ENCODE measurements around the gene MYBPH.
A peak's percentile ranks its signal among the peaks of the same experiment; 100 is the strongest.

The MYBPH gene

GRCh38 chr1:203148127-203148526 is 27.5 kb downstream of the MYBPH start:
- Histone ChIP-seq H3K4me1 (ENCODE audit: low read depth, poor library complexity, severe bottlenecking) (no peaks in the 10 kb centered on the region), H4K20me1 (ENCODE audit: insufficient read depth) (no peaks in the 10 kb centered on the region), H3K27ac (no peak overlapping the region), H3K4me2 (no peak overlapping the region), H3K9ac (no peak overlapping the region), H3K4me3 (IDR thresholded peaks at IDR 0.05; ENCODE audit: insufficient read depth, low read depth, low read length) (no peak overlapping the region), H3K79me2 (ENCODE audit: insufficient read depth, low read depth) (no peaks in the 10 kb centered on the region), H2AFZ (ENCODE audit: low read depth) (no peak overlapping the region), H3K27me3 (ENCODE audit: insufficient read depth, low read depth) (peaks cover 3% of the 10 kb centered on the region; the same call in 1 of the 2 replicates), H3K36me3 (ENCODE audit: insufficient read depth) (no peaks in the 10 kb centered on the region)
- peak; percentile 64 for TF ChIP-seq CTCF (conservative IDR thresholded peaks at IDR 0.05; ENCODE audit: low read depth, low read length)

- Histone ChIP-seq H3K36me3 (ENCODE audit: insufficient read depth) (no peaks in the 10 kb centered on the region), H4K20me1 (ENCODE audit: insufficient read depth) (no peaks in the 10 kb centered on the region), H3K27ac (no peak overlapping the region), H3K4me1 (ENCODE audit: low read depth, poor library complexity, severe bottlenecking) (no peaks in the 10 kb centered on the region), H3K27me3 (ENCODE audit: insufficient read depth, low read depth) (no peaks in the 10 kb centered on the region), H3K79me2 (ENCODE audit: insufficient read depth, low read depth) (no peaks in the 10 kb centered on the region), H3K4me3 (IDR thresholded peaks at IDR 0.05; ENCODE audit: insufficient read depth, low read depth, low read length) (no peak overlapping the region), H3K4me2 (no peak overlapping the region), H2AFZ (ENCODE audit: low read depth) (no peak overlapping the region), H3K9ac (no peak overlapping the region)
- TF ChIP-seq CTCF (conservative IDR thresholded peaks at IDR 0.05; ENCODE audit: low read depth, low read length): no peak; the same call in 1 of the 2 replicates
Measured at GRCh38 chr1:203147376-203147775, 28.2 kb downstream of the MYBPH start.

- Histone ChIP-seq H4K20me1 (ENCODE audit: insufficient read depth) (no peaks in the 10 kb centered on the region), H3K4me3 (IDR thresholded peaks at IDR 0.05; ENCODE audit: insufficient read depth, low read depth, low read length) (no peak overlapping the region), H3K79me2 (ENCODE audit: insufficient read depth, low read depth) (no peaks in the 10 kb centered on the region), H3K9ac (no peak overlapping the region), H3K27ac (no peak overlapping the region), H3K4me2 (no peak overlapping the region), H2AFZ (ENCODE audit: low read depth) (no peak overlapping the region), H3K36me3 (ENCODE audit: insufficient read depth) (no peaks in the 10 kb centered on the region), H3K27me3 (ENCODE audit: insufficient read depth, low read depth) (no peaks in the 10 kb centered on the region; the same call in 1 of the 2 replicates), H3K4me1 (ENCODE audit: low read depth, poor library complexity, severe bottlenecking) (no peaks in the 10 kb centered on the region)
- no peak for TF ChIP-seq CTCF (conservative IDR thresholded peaks at IDR 0.05; ENCODE audit: low read depth, low read length)
Measured at GRCh38 chr1:203146537-203146936, 29.1 kb downstream of the MYBPH start.

GRCh38 chr1:203146042-203146369 is 29.6 kb downstream of the MYBPH start:
- Histone ChIP-seq H3K4me2 (no peak overlapping the region), H3K36me3 (ENCODE audit: insufficient read depth) (no peaks in the 10 kb centered on the region), H4K20me1 (ENCODE audit: insufficient read depth) (no peaks in the 10 kb centered on the region), H3K9ac (no peak overlapping the region), H3K79me2 (ENCODE audit: insufficient read depth, low read depth) (no peaks in the 10 kb centered on the region), H3K4me1 (ENCODE audit: low read depth, poor library complexity, severe bottlenecking) (no peaks in the 10 kb centered on the region), H3K4me3 (IDR thresholded peaks at IDR 0.05; ENCODE audit: insufficient read depth, low read depth, low read length) (no peak overlapping the region), H2AFZ (ENCODE audit: low read depth) (no peak overlapping the region), H3K27me3 (ENCODE audit: insufficient read depth, low read depth) (no peaks in the 10 kb centered on the region; the same call in 1 of the 2 replicates), H3K27ac (no peak overlapping the region)
- TF ChIP-seq CTCF (conservative IDR thresholded peaks at IDR 0.05; ENCODE audit: low read depth, low read length): no peak
